Glomerular endothelial cell (primary cell): ENCODE measurements around the gene TRERF1. TPM values are rescaled to one million over a fixed set of nuclear protein-coding genes. Genes with fewer than 3 reads are reported as not detected.
"Not testable (repeated sequence)": the region's sequence is repeated elsewhere in the genome, so short reads cannot be mapped to it uniquely, and the experiment has no call there.

Experiments
- DNase-seq: peaks from one replicate; pipeline ENCODE4 v3.0.0-alpha.2; 2011; ENCODE audit warnings: low read depth, low spot score; ENCODE audit errors: extremely low read depth
- total RNA-seq: library from RNA; depleted of rRNA; stranded (reverse); fragments of >200 nt; gene quantifications from 2 replicates; pipeline ENCODE4 v1.2.3, GENCODE V29; 2015

The TRERF1 gene
- total RNA-seq, 1 donor from 2014 or later: 2.5 TPM

DNA sequence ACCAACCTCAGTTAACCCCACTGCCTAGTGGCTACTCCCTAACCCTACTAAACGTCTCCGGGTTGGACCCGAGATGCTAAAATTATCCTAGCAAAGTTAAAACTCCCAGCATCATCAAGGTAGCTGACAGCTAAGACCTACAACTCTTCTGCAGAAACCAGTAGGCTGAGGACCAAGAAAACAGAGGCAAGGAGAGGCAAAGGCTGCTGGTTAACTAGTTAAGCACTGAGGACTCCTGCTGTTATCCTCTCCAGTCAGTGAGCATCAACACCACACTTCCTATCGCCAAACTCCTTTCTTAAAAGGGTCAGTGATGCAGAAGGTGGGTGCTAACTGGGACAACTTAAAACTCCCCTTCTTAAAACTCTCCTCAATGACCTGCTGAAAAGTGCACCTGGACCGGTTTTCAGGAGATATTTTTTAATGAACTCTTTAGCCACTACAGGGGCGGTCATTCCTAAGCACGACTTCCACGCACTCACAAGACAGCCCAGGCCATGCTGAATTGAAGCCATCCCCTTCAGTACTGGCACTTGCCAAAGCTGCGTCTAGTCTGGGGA is 1.7 kb downstream of the TRERF1 start:
- no peak for DNase-seq

DNA sequence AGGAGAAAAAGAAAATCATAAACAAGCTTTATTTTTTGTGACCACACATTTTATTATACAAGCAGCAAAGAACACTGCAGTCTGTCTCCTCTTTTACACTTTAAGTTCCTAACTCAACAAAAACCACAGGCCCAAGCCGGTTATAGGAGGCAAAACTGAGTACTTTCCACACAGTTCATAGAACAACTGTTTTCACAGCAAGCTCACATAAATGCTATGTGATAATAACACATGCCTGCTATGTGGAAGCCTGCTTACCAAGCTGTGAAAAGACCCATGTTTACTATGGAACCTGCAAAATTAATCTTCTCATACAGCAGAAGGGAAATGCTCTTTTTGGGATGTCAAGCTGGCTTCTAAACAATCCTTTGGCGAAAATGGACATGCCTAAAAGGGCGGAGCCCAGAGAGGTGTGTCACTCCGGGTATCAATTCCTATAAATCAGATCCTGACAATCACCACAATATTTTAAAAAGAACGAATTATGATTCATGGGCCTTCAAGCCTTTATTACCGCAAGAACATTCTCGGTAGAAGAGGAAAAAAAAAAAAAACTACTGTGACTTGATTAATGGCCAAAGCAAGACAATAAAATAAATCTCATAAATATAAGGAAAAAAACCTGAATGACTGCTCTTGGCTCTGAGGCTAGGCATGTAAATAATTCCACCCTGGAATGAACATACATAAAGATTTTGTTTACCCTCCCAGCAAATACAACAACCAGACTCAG is 2.6 kb downstream of the TRERF1 start:
- no peak for DNase-seq

DNA sequence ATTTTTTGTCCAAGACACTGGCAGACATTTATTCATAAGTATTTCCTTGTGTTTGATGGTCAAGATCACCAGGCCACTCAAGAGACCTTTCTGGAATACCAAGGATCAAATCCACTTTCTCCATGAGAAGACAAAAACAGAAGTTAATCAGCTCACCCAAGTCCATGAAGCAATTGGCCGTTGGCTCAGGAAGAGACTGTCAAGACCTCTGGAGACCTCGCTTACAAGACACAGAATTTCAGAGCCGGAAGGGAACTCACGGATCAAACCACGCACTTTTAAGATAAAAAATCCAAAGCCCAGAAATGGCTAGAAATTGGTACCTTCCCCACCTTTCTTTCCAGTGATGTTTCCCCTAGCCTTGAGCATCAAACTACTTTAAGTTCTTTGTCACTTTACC is 3.3 kb downstream of the TRERF1 start:
- no peak for DNase-seq

GRCh38 chr6:42446996-42447395 is 4.7 kb downstream of the TRERF1 start:
- DNase-seq: no peak

- no peak for DNase-seq
Measured at GRCh38 chr6:42446370-42446769, 5.4 kb downstream of the TRERF1 start.

DNA sequence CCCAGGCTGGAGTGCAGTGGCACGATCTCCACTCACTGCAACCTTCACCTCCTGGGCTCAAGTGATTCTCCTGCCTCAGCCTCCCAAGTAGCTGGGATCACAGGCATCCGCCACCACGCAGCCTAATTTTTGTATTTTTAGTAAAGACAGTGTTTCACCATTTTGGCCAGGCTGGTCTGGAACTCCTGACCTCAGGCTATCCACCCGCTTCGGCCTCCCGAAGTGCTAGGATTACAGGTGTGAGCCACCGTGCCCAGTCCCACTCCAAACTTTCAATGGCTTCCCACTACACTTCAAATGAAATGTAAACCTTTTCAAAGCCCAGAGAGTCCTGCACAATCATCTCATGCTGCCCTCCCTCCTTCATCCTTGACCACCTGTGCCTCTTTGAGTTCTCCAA is 5.8 kb downstream of the TRERF1 start:
- DNase-seq: not testable (repeated sequence)

DNA sequence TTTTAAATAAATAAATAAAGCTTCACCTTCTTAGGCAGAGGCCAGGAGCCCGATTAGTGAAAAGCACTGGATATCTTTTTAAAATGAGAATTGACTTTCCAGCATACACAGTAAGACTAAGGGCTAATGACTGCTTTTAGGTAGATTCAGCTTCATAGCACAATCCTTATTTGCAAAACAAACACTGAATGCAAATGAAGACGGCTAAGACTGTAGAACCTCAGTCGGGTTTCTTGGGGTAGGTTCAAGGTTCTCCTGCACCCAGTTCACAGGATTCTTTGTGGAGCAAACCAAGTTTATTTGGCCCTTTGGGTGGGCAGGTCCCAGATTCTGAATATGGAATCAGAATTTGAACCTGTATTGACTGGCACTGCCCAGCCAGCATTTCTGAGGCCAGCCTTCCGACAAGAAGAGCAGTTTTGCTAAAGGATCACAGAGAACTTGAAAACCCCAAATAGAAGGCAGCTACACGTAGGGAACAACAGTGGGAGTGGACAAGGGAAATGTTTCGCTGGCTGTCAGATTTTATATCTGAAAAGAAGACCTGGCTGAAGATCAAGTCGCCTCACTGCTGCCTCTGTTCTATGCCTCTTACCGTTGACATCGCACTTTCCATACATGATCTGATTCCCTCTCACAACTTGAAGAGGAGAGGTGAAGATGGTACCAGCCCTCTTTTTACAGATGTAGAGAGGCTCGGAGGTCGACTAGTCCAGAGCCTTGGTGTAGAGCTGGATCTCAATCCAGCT is 8.2 kb downstream of the TRERF1 start:
- DNase-seq: no peak

- DNase-seq: no peak
Measured at GRCh38 chr6:42441697-42442081, 10.0 kb downstream of the TRERF1 start.

- DNase-seq: no peak
Measured at GRCh38 chr6:42440778-42441696, 10.7 kb downstream of the TRERF1 start.

GRCh38 chr6:42440027-42440426 is 11.7 kb downstream of the TRERF1 start:
- no peak for DNase-seq

DNA sequence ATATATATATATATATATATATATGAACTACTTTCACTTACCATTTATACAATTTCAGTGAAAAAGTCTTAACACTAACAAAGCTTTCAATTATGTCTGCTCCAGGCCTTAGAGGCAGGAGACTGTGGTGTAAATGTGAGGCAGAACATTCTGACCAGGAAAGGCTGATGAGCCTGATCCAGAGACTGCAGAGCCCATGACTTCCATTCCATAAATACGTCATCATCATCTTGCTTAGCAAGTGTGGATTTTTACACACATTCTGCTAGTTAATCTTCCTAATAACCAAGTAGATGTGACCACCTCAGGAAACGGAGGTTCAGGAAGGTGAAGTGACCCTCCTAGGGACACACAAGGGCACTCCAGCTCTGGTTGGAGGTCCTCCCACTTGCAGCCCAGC is 14.9 kb downstream of the TRERF1 start:
- DNase-seq: no peak

- no peak for DNase-seq
Measured at GRCh38 chr6:42434237-42434636, 17.5 kb downstream of the TRERF1 start.

DNA sequence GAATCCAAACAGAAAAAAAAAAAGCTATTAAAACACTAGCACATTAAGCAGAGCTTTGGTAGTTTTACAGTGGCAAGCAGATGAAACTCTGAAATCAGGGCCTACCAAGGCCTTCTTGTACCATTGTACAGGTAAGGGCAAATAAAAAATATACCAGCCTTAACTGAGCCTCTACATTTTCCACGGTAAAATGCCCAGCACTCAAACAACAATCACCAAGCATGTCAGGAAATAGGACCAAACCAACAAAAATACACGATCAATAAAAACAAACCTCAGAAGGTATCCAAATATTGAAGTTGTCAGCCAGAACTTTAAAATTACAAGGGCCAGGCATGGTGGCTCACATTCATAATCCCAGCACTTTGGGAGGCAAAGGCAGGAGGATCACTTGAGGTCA is 18.3 kb downstream of the TRERF1 start:
- DNase-seq: no peak

DNA sequence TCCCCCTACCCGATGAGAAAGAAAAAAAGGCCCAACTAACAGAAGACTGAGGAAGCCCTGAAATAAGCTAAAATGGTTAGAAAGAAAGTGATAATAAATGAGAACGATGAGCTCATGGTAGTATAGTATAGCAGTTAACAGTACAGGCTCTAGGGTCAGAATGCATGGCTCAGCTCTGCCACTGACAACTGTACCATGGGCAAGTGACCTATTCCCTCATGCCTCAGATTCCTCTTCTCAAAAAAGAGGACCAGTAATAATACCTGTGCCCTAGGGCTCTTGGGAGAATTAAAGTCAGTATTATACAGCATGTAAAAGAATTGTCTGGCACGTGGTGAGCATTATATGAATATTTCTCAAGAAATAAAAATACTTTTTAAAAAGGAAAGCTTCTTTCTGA is 19.8 kb downstream of the TRERF1 start:
- no peak for DNase-seq

DNA sequence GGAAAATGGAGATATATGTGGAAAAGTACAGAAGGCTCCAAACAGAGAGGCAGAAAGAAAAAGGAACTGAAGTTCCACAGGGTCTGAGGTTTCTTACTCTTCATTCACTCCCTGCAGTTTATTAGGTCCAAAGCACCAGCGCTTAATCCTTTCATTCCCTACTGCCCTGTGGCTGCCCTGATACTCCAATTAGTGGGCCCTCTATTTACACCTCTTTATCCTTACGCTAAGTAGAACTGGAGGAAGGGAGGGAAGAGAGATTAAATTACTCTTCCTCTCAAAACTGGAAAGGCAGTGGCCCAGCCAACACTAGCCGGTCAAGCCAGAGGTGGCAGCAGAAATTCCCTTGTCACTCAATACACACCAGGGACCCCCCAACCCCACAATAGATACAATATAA is 20.4 kb downstream of the TRERF1 start:
- no peak for DNase-seq

GRCh38 chr6:42429836-42430235 is 21.9 kb downstream of the TRERF1 start:
- DNase-seq: no peak

DNA sequence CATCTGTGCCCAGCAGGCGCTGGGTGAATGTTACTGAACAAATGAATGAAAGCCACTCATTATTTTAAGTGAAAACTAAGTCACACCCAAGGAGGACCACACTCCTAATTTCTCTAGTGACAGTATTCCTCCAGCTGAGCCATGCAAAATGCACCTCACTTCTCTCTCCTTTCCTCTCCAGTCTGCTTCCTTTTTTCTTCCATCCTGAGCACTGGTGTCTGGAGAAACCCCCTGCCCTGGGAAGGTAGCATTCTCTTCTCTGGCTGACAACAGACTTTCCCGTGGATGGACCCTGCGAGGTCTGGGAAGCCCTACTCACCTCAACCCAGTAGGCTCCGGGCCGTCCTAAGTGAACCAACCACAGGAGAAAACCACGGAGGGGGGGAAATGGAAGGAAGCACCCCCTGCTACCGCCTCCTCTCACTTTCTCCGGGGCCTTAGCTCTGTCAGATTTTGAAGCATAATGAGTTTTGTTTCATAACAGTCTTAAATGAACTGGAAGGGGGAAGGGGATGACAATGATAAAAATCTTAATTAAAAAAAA is 22.6 kb downstream of the TRERF1 start:
- DNase-seq: no peak

GRCh38 chr6:42428326-42429041 is 23.2 kb downstream of the TRERF1 start:
- DNase-seq: no peak

- no peak for DNase-seq
Measured at GRCh38 chr6:42427871-42428270, 23.9 kb downstream of the TRERF1 start.

GRCh38 chr6:42426191-42426590 is 25.5 kb downstream of the TRERF1 start:
- DNase-seq: no peak
